PC-9 (cell line): ENCODE results near the gene PHACTR1. TPM values are rescaled to one million over a fixed set of nuclear protein-coding genes. Genes with fewer than 3 reads are reported as not detected.

Source experiments
- BruUV-seq: library from RNA; stranded (reverse); fragments of 400-500 nt; replicated peaks from 2 replicates; lab custom pipeline; 2021; lab: Mats Ljungman, UMichigan
- CTCF ChIA-PET: fragments of 300-600 bp; sonication (Branson Sonifier 250); formaldehyde crosslinking; loops from one replicate; lab custom pipeline; 2022; ENCODE audit warnings: antibody characterized with exemption; lab: Charles Lee
- POLR2A ChIA-PET: fragments of 300-600 bp; sonication (Branson Sonifier 250); formaldehyde crosslinking; loops from one replicate; lab custom pipeline; 2022; ENCODE audit warnings: antibody characterized with exemption; ENCODE audit not compliant: unreplicated experiment; lab: Charles Lee
- DNase-seq, 2 experiments: peaks; one replicate each; pipeline versions ENCODE4 v3.0.0 to v3.0.0-alpha.2; 2015 to 2022; ENCODE audit warnings: mixed read lengths in 1 of 2
- H2AFZ ChIP-seq: fragments of 200-600 bp; sonication (generic); 2 replicates; pipeline ENCODE4 v1.8.1; 2017; ENCODE audit warnings: antibody characterized with exemption
- H3F3A ChIP-seq: fragments of 200-600 bp; sonication (generic); 2 replicates; pipeline ENCODE4 v1.8.1; 2017; ENCODE audit warnings: antibody characterized with exemption, mild to moderate bottlenecking, low read depth; ENCODE audit not compliant: insufficient read depth
- H3K27ac ChIP-seq: fragments of 200-600 bp; sonication (generic); 2 replicates; pipeline ENCODE4 v1.6.1; 2016; ENCODE audit warnings: mixed run types
- H3K27me3 ChIP-seq: fragments of 200-600 bp; sonication (generic); 2 replicates; pipeline ENCODE4 v1.6.1; 2016; ENCODE audit warnings: low read depth, mixed run types; ENCODE audit not compliant: insufficient read depth
- H3K36me3 ChIP-seq: fragments of 200-600 bp; sonication (generic); 2 replicates; pipeline ENCODE4 v1.6.1; 2016; ENCODE audit warnings: low read depth, mixed run types
- H3K4me1 ChIP-seq: fragments of 200-600 bp; sonication (generic); replicated peaks from 2 replicates; pipeline ENCODE4 v1.6.1; 2016; ENCODE audit warnings: mixed run types; ENCODE audit not compliant: insufficient read depth
- H3K4me2 ChIP-seq: fragments of 200-600 bp; sonication (generic); 2 replicates; pipeline ENCODE4 v1.6.1; 2017; ENCODE audit warnings: mixed run types
- H3K4me3 ChIP-seq: fragments of 200-600 bp; sonication (generic); 2 replicates; pipeline ENCODE4 v1.6.1; 2016; ENCODE audit warnings: mixed run types
- H3K79me2 ChIP-seq: fragments of 200-600 bp; sonication (generic); 2 replicates; pipeline ENCODE4 v1.6.1; 2017; ENCODE audit warnings: low read depth, mixed run types
- H3K9me2 ChIP-seq: fragments of 200-600 bp; sonication (generic); 2 replicates; pipeline ENCODE4 v1.8.1; 2017; ENCODE audit warnings: mild to moderate bottlenecking; ENCODE audit not compliant: insufficient read depth
- H3K9me3 ChIP-seq: fragments of 200-600 bp; sonication (generic); 2 replicates; pipeline ENCODE4 v1.8.1; 2016; ENCODE audit warnings: low read depth; ENCODE audit not compliant: insufficient read depth
- H4K20me1 ChIP-seq: fragments of 200-600 bp; sonication (generic); 2 replicates; pipeline ENCODE4 v1.8.1; 2017; ENCODE audit not compliant: insufficient read depth
- CTCF ChIP-seq: fragments of 200-600 bp; sonication (generic); conservative IDR thresholded peaks from 2 replicates; pipeline ENCODE4 v1.6.1; 2017; ENCODE audit warnings: mixed run types, antibody characterized with exemption, mild to moderate bottlenecking, moderate library complexity
- EZH2 ChIP-seq: fragments of 200-600 bp; sonication (generic); IDR thresholded peaks from 2 replicates; pipeline ENCODE4 v1.8.0; 2017; ENCODE audit warnings: antibody characterized with exemption, low read depth
- intact Hi-C: fragments of 100-400 bp; cut with micrococcal nuclease; formaldehyde crosslinking; loops from one replicate; pipeline ENCODE4 v1.10.0; 2022; ENCODE audit not compliant: unreplicated experiment
- total RNA-seq: library from RNA; stranded (reverse); gene quantifications from 2 replicates; pipeline ENCODE4 v1.2.3, GENCODE V29; 2021

The PHACTR1 gene
- total RNA-seq, 1 experiment from 2014 or later = not detected

- no peaks in the 10 kb centered on the region for H3K9me2 ChIP-seq
- H3F3A ChIP-seq = no peaks in the 10 kb centered on the region
- CTCF ChIA-PET = no interaction called here
Measured at GRCh38 chr6:13027207-13027606, 310.6 kb downstream of the PHACTR1 start.

DNA sequence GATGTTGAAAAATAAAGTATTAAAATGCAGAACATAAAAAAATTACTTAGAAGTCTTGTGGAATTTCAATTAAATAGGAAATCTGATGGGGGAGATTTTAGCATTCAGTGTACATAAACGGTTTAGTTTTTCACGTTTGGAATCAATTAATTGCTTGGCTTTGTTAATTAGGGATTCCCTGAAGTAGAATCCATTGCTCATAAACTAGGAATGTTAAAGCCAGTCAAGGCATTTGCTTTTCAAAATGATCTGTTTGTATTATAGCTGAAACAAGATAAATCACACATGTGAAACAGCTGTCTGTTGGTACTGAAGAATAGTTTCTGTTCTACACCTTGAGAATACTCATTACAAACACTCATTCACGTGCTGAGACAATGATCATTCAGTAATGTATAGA, 313.8 kb downstream of the PHACTR1 start:
- H3F3A ChIP-seq = no peaks in the 10 kb centered on the region
- no peaks in the 10 kb centered on the region for H4K20me1 ChIP-seq
- TF ChIP-seq CTCF (no peak), EZH2 (no peak)
- no peak overlapping the region for H2AFZ ChIP-seq
- BruUV-seq = no TSS peak
- CTCF ChIA-PET = no interaction called here
- H3K9me2 ChIP-seq = no peaks in the 10 kb centered on the region
- no peaks in the 10 kb centered on the region for H3K9me3 ChIP-seq
- no peak overlapping the region for H3K27ac ChIP-seq
- H3K4me3 ChIP-seq = no peak overlapping the region
- POLR2A ChIA-PET = no interaction called here
- H3K4me1 ChIP-seq = no peaks in the 10 kb centered on the region
- H3K4me2 ChIP-seq = no peak overlapping the region
- intact Hi-C loops = no loop called here
- H3K27me3 ChIP-seq = peaks cover 17% of the 10 kb centered on the region; the same call in 1 of the 2 replicates
- no peaks in the 10 kb centered on the region for H3K79me2 ChIP-seq
- no peak for DNase-seq
- no peaks in the 10 kb centered on the region for H3K36me3 ChIP-seq

More at GRCh38 chr6:13027207-13027606, 310.6 kb downstream of the PHACTR1 start:
- no peaks in the 10 kb centered on the region for H3K9me3 ChIP-seq
- no peaks in the 10 kb centered on the region for H3K36me3 ChIP-seq
- H2AFZ ChIP-seq = no peak overlapping the region
- H3K79me2 ChIP-seq = no peaks in the 10 kb centered on the region
- intact Hi-C loops = no loop called here
- H4K20me1 ChIP-seq = no peaks in the 10 kb centered on the region
- no peak overlapping the region for H3K4me3 ChIP-seq
- no peak overlapping the region for H3K27ac ChIP-seq
- H3K4me2 ChIP-seq = no peak overlapping the region
- no TSS peak for BruUV-seq
- POLR2A ChIA-PET = no interaction called here
- H3K27me3 ChIP-seq = peaks cover 26% of the 10 kb centered on the region
- DNase-seq = no peak
- no peak for TF ChIP-seq CTCF
- no peaks in the 10 kb centered on the region for H3K4me1 ChIP-seq

DNA sequence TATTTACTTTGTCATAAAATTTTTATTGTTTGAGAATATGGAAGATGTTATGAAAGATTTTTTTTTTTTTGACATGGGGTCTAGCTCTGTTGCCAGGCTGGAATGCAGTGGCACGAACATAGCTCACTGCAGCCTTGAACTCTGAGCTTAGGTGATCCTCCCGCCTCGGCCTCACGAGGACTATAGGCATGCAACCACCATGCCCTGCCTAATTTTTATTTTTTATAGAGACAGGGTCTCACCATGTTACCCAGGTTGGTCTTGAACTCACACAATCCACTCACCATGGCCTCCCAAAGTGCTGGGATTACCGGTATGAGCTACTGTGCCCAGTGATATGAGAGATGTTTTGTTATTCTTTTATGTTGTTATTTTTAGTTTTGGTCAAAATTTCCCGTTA, 316.0 kb downstream of the PHACTR1 start:
- Histone ChIP-seq H3F3A (no peaks in the 10 kb centered on the region), H3K4me3 (no peak overlapping the region), H3K4me2 (no peak overlapping the region), H3K79me2 (no peaks in the 10 kb centered on the region), H3K9me2 (no peaks in the 10 kb centered on the region), H4K20me1 (no peaks in the 10 kb centered on the region), H3K27me3 (peaks cover 7% of the 10 kb centered on the region; the same call in 1 of the 2 replicates), H3K9me3 (no peaks in the 10 kb centered on the region), H3K4me1 (no peaks in the 10 kb centered on the region), H3K27ac (no peak overlapping the region), H3K36me3 (no peaks in the 10 kb centered on the region), H2AFZ (no peak overlapping the region)
- intact Hi-C loops = no loop called here
- ChIA-PET CTCF (no interaction called here), POLR2A (interaction anchor here (0.7 kb wide), 1 partner anchor 610 kb away, joined by 11 read pairs; no protein-coding TSS in a partner anchor)
- no peak for DNase-seq
- BruUV-seq = no TSS peak
- TF ChIP-seq EZH2 (no peak), CTCF (no peak)
